Measurements from ENCODE around the gene ABCG4. TPM values are rescaled to one million over a fixed set of nuclear protein-coding genes. Genes with fewer than 3 reads are reported as not detected.
A peak's percentile ranks its signal among the peaks of the same experiment; 100 is the strongest.
"Not testable (repeated sequence)": the region's sequence is repeated elsewhere in the genome, so short reads cannot be mapped to it uniquely, and the experiment has no call there.

The ABCG4 gene
- under 1 TPM in 1 of 3 donors, not detected in 2; 0.38 TPM for total RNA-seq

- Mint-ChIP-seq H3K9me3 (no peaks in the 10 kb centered on the region), H3K36me3 (ENCODE audit: insufficient read depth) (no peaks in the 10 kb centered on the region), H3K4me3 (peak within 1 kb of the TSS; percentile 77), H3K27me3 (ENCODE audit: low read depth) (peaks cover 34% of the 10 kb centered on the region), H3K4me1 (ENCODE audit: low read depth) (peaks cover 7% of the 10 kb centered on the region)
- ATAC-seq (peak; percentile 75 to 80), DNase-seq (peak; percentile 22)
Measured at GRCh38 chr11:119149018-119149785, at the start of gene ABCG4. TSS of gene ABCG4 (plus strand) at chr11:119149052. CDS start at chr11:119149966, 914 bp downstream.

GRCh38 chr11:119099711-119100110, 49.1 kb upstream of the ABCG4 start:
- H3K9me3 Mint-ChIP-seq = no peaks in the 10 kb centered on the region
- peaks cover 19% of the 10 kb centered on the region for H3K36me3 Mint-ChIP-seq (ENCODE audit: insufficient read depth)
- peaks cover 32% of the 10 kb centered on the region for H3K4me1 Mint-ChIP-seq (ENCODE audit: low read depth)
- no peaks in the 10 kb centered on the region for H3K27me3 Mint-ChIP-seq (ENCODE audit: low read depth)
- DNase-seq (no peak), ATAC-seq (no peak)
- peak overlapping the region; percentile 91 for H3K4me3 Mint-ChIP-seq

GRCh38 chr11:119100246-119100970, 48.4 kb upstream of the ABCG4 start:
- ATAC-seq (no peak), DNase-seq (no peak)
- peaks cover 35% of the 10 kb centered on the region for H3K4me1 Mint-ChIP-seq (ENCODE audit: low read depth)
- no peaks in the 10 kb centered on the region for H3K9me3 Mint-ChIP-seq
- H3K27me3 Mint-ChIP-seq (ENCODE audit: low read depth) = no peaks in the 10 kb centered on the region
- peaks cover 19% of the 10 kb centered on the region for H3K36me3 Mint-ChIP-seq (ENCODE audit: insufficient read depth)
- H3K4me3 Mint-ChIP-seq = peak overlapping the region; percentile 91

GRCh38 chr11:119100994-119101758, 47.7 kb upstream of the ABCG4 start:
- Mint-ChIP-seq H3K4me3 (peak overlapping the region; percentile 91), H3K36me3 (ENCODE audit: insufficient read depth) (peaks cover 19% of the 10 kb centered on the region), H3K27me3 (ENCODE audit: low read depth) (no peaks in the 10 kb centered on the region), H3K4me1 (ENCODE audit: low read depth) (peaks cover 31% of the 10 kb centered on the region), H3K9me3 (no peaks in the 10 kb centered on the region)
- ATAC-seq (peak; percentile 7 to 8), DNase-seq (no peak)

GRCh38 chr11:119101759-119102423, 47.0 kb upstream of the ABCG4 start, which contains the start of gene DPAGT1:
TSS of gene DPAGT1 (minus strand) at chr11:119101853. CDS start at chr11:119101655, 198 bp downstream.
- peaks cover 38% of the 10 kb centered on the region for H3K4me1 Mint-ChIP-seq (ENCODE audit: low read depth)
- H3K4me3 Mint-ChIP-seq = peak within 1 kb of the TSS; percentile 91
- H3K27me3 Mint-ChIP-seq (ENCODE audit: low read depth) = no peaks in the 10 kb centered on the region
- DNase-seq (peak; percentile 78), ATAC-seq (peak; percentile 88 to 90)
- H3K36me3 Mint-ChIP-seq (ENCODE audit: insufficient read depth) = peaks cover 14% of the 10 kb centered on the region
- no peaks in the 10 kb centered on the region for H3K9me3 Mint-ChIP-seq

- not testable (repeated sequence) for H3K27me3 Mint-ChIP-seq (ENCODE audit: low read depth); H3K9me3 Mint-ChIP-seq; DNase-seq; H3K36me3 Mint-ChIP-seq (ENCODE audit: insufficient read depth); ATAC-seq
- Mint-ChIP-seq H3K4me1 (ENCODE audit: low read depth) (peaks cover 40% of the 10 kb centered on the region), H3K4me3 (peak overlapping the region; percentile 91)
Measured at GRCh38 chr11:119103161-119103664, 45.6 kb upstream of the ABCG4 start.

GRCh38 chr11:119103793-119104192, 45.1 kb upstream of the ABCG4 start:
- Mint-ChIP-seq H3K9me3 (no peaks in the 10 kb centered on the region), H3K4me3 (peak overlapping the region; percentile 48), H3K27me3 (ENCODE audit: low read depth) (no peaks in the 10 kb centered on the region), H3K4me1 (ENCODE audit: low read depth) (peaks cover 43% of the 10 kb centered on the region), H3K36me3 (ENCODE audit: insufficient read depth) (peaks cover 2% of the 10 kb centered on the region)
- DNase-seq (no peak), ATAC-seq (no peak)

GRCh38 chr11:119106564-119107537, 42.0 kb upstream of the ABCG4 start, which contains the start of gene C2CD2L:
TSS of gene C2CD2L (plus strand) at chr11:119107344. CDS start at chr11:119107742, 398 bp downstream.
- Mint-ChIP-seq H3K4me3 (peak within 1 kb of the TSS; percentile 91), H3K27me3 (ENCODE audit: low read depth) (no peaks in the 10 kb centered on the region), H3K9me3 (no peaks in the 10 kb centered on the region), H3K4me1 (ENCODE audit: low read depth) (peaks cover 47% of the 10 kb centered on the region), H3K36me3 (ENCODE audit: insufficient read depth) (peaks cover 8% of the 10 kb centered on the region)
- DNase-seq (peak; percentile 85), ATAC-seq (peak; percentile 92 to 93)

GRCh38 chr11:119107538-119108145, 41.2 kb upstream of the ABCG4 start:
- Mint-ChIP-seq H3K4me3 (peak overlapping the region; percentile 91), H3K4me1 (ENCODE audit: low read depth) (peaks cover 44% of the 10 kb centered on the region), H3K27me3 (ENCODE audit: low read depth) (no peaks in the 10 kb centered on the region), H3K36me3 (ENCODE audit: insufficient read depth) (peaks cover 8% of the 10 kb centered on the region), H3K9me3 (no peaks in the 10 kb centered on the region)
- ATAC-seq (peak; percentile 38 to 42), DNase-seq (no peak)

- H3K9me3 Mint-ChIP-seq = no peaks in the 10 kb centered on the region
- H3K4me1 Mint-ChIP-seq (ENCODE audit: low read depth) = peaks cover 44% of the 10 kb centered on the region
- no peaks in the 10 kb centered on the region for H3K27me3 Mint-ChIP-seq (ENCODE audit: low read depth)
- DNase-seq (no peak), ATAC-seq (peak; percentile 20 to 32)
- peak overlapping the region; percentile 91 for H3K4me3 Mint-ChIP-seq
- peaks cover 10% of the 10 kb centered on the region for H3K36me3 Mint-ChIP-seq (ENCODE audit: insufficient read depth)
Measured at GRCh38 chr11:119108146-119108856, 40.6 kb upstream of the ABCG4 start.

GRCh38 chr11:119108857-119109221, 40.0 kb upstream of the ABCG4 start:
- H3K4me1 Mint-ChIP-seq (ENCODE audit: low read depth) = peaks cover 46% of the 10 kb centered on the region
- H3K9me3 Mint-ChIP-seq = no peaks in the 10 kb centered on the region
- H3K36me3 Mint-ChIP-seq (ENCODE audit: insufficient read depth) = peaks cover 10% of the 10 kb centered on the region
- no peaks in the 10 kb centered on the region for H3K27me3 Mint-ChIP-seq (ENCODE audit: low read depth)
- DNase-seq = no peak
- no peak for ATAC-seq
- peak overlapping the region; percentile 91 for H3K4me3 Mint-ChIP-seq

- Mint-ChIP-seq H3K27me3 (ENCODE audit: low read depth) (no peaks in the 10 kb centered on the region), H3K4me3 (peak overlapping the region; percentile 91), H3K4me1 (ENCODE audit: low read depth) (peaks cover 45% of the 10 kb centered on the region), H3K9me3 (no peaks in the 10 kb centered on the region), H3K36me3 (ENCODE audit: insufficient read depth) (peaks cover 12% of the 10 kb centered on the region)
- ATAC-seq (no peak), DNase-seq (no peak)
Measured at GRCh38 chr11:119109843-119110242, 39.0 kb upstream of the ABCG4 start.
